NT2/D1 (cell line): ENCODE data around the gene TRAF7.

Source experiments
- SUZ12 ChIP-seq: IDR thresholded peaks from 2 replicates; pipeline ENCODE4 v1.6.1; 2011; ENCODE audit not compliant: insufficient read length, insufficient read depth; ENCODE audit errors: extremely low read depth
- YY1 ChIP-seq: IDR thresholded peaks from 2 replicates; pipeline ENCODE4 v1.6.1; 2011; ENCODE audit not compliant: insufficient read length, insufficient read depth
- ZNF274 ChIP-seq: IDR thresholded peaks from 2 replicates; pipeline ENCODE4 v1.6.1; 2011; ENCODE audit warnings: mild to moderate bottlenecking, low read depth, low read length

GRCh38 chr16:2170587-2171435 is 15.2 kb downstream of the TRAF7 start:
- TF ChIP-seq YY1: no peak
- TF ChIP-seq ZNF274: no peak
- no peak for TF ChIP-seq SUZ12
